ENCODE data around the gene EYA2.

GRCh38 chr20:47063407-47063806 lies 168.8 kb downstream of the EYA2 start:
- TF ChIP-seq POLR2AphosphoS5 (IDR thresholded peaks at IDR 0.05; ENCODE audit: insufficient read depth, low read depth, low read length), result no peak
- no peak for TF ChIP-seq MAX (IDR thresholded peaks at IDR 0.05; ENCODE audit: insufficient read depth, insufficient read length)
- TF ChIP-seq CTCF (IDR thresholded peaks at IDR 0.05; ENCODE audit: extremely low read depth in 1 of 2, insufficient read depth in 1 of 2, low read depth in 1 of 2, low read length in 2 of 2), result no peak
- TF ChIP-seq POLR2A (IDR thresholded peaks at IDR 0.05; ENCODE audit: low read depth, low read length), result no peak
- TF ChIP-seq JUN (IDR thresholded peaks at IDR 0.05; ENCODE audit: borderline replicate concordance, insufficient read depth, insufficient read length, low read depth), result no peak
- no peak for TF ChIP-seq FOS (IDR thresholded peaks at IDR 0.05; ENCODE audit: borderline replicate concordance, insufficient read depth, low read length)
- no peak for TF ChIP-seq EZH2 (IDR thresholded peaks at IDR 0.05; ENCODE audit: borderline replicate concordance, low read depth, low read length, severe bottlenecking)
- no peak for TF ChIP-seq MYC (IDR thresholded peaks at IDR 0.05; ENCODE audit: low read depth, low read length)

All from endothelial cell of umbilical vein (primary cell).